ENCODE data around the gene STN1. TPM values are rescaled to one million over a fixed set of nuclear protein-coding genes. Genes with fewer than 3 reads are reported as not detected.

Gene STN1
- total and polyA plus RNA-seq, 2 of the 8 experiments (the other 6 are each of a cell fraction or from before 2014, with no cell fraction given), result 10.1 to 12.4 TPM

DNA sequence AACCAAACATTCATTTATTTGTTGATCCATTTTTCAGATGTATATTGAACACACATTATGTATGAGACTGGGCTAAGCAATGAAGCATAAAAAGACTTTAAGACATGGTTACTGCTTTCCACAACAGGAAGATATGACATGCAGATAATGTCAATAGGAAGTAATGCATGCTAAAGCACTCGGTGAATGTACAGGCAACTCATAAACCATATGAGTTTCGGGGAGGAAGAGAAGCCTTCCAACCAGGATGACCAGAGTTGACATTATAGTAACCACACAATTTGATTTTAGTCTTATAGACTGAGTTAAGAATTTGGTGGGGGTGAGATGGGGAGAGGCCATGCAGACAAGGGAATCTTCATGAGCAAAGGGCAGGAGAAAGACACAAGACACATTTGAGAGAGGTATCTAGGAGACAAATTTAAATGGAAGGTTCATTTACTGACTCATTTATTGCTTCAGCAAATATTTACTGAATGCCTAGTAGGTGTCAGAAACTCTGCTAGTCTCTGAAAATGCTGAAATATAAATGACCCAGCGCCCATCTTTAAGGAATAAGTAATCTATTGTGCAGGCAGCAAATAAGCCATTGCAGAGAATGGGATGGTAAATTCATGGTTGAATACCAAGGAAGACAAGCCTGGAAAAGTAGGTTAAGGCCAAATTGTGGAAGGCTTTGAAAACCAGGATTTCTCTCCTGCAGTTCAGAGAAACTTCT, 30.0 kb upstream of the STN1 start:
- Histone ChIP-seq H2BK12ac (ENCODE audit: low read depth, low read length) (no peak overlapping the region), H3K23me2 (ENCODE audit: low read depth, low read length) (no peaks in the 10 kb centered on the region), H3K27me3 (replicated peaks in 1 of 4; ENCODE audit: control insufficient read depth in 3 of 4, extremely low read depth in 1 of 4, insufficient read depth in 3 of 4, low read length in 3 of 4) (no peaks in the 10 kb centered on the region), H3K9me3 (ENCODE audit: insufficient read depth in 2 of 2, low read depth in 1 of 2, low read length in 1 of 2) (no peaks in the 10 kb centered on the region), H2BK5ac (ENCODE audit: low read depth, low read length) (no peak overlapping the region), H3K56ac (replicated peaks; ENCODE audit: insufficient read length, low read depth, low read length) (no peak overlapping the region), H4K5ac (ENCODE audit: insufficient read length, low read depth, low read length) (no peak overlapping the region), H3K4me2 (ENCODE audit: insufficient read depth in 1 of 2, low read depth in 2 of 2, low read length in 2 of 2) (no peak overlapping the region), H2AFZ (ENCODE audit: low read length) (no peak overlapping the region), H2BK15ac (ENCODE audit: low read length) (no peak overlapping the region), H3K4me1 (replicated peaks in 1 of 4; ENCODE audit: control insufficient read depth in 3 of 4, insufficient read depth in 4 of 4, low read length in 3 of 4) (no peaks in the 10 kb centered on the region), H3K14ac (ENCODE audit: insufficient read length) (no peak overlapping the region), H3K23ac (ENCODE audit: insufficient read length) (no peak overlapping the region), H3K9ac (replicated peaks in 1 of 4; ENCODE audit: extremely low read depth in 1 of 4, low read depth in 3 of 4, low read length in 3 of 4) (no peak overlapping the region), H2AK5ac (ENCODE audit: low read depth, low read length) (no peak overlapping the region), H3K36me3 (ENCODE audit: control insufficient read depth in 2 of 4, insufficient read depth in 4 of 4, low read length in 3 of 4) (no peaks in the 10 kb centered on the region), H3K4me3 (ENCODE audit: extremely low read depth in 1 of 4, insufficient read depth in 2 of 4, low read depth in 3 of 4, low read length in 4 of 4) (no peak overlapping the region), H4K8ac (ENCODE audit: extremely low read depth, insufficient read depth, low read length) (no peak overlapping the region), H4K20me1 (replicated peaks in 1 of 2; ENCODE audit: control insufficient read depth in 1 of 2, insufficient read depth in 2 of 2, low read length in 2 of 2) (no peaks in the 10 kb centered on the region), H3K18ac (ENCODE audit: extremely low read depth, low read length) (no peak overlapping the region), H3K4ac (replicated peaks; ENCODE audit: insufficient read length, low read depth, low read length) (no peak overlapping the region), H3K27ac (ENCODE audit: low read depth, low read length) (no peak overlapping the region), H2BK20ac (ENCODE audit: low read length) (no peak overlapping the region), H3K79me2 (ENCODE audit: control insufficient read depth in 1 of 2, insufficient read depth in 2 of 2, low read length in 2 of 2) (no peaks in the 10 kb centered on the region), H3K79me1 (ENCODE audit: low read depth, low read length) (no peaks in the 10 kb centered on the region), H4K91ac (replicated peaks; ENCODE audit: insufficient read length, low read length) (no peak overlapping the region), H2BK120ac (replicated peaks; ENCODE audit: low read depth, low read length) (no peak overlapping the region)
- no peak for DNase-seq (ENCODE audit: low read depth in 1 of 2, low spot score in 2 of 2)
- CTCF ChIA-PET (ENCODE audit: partially characterized antibody), result no interaction called here
- POLR2A ChIA-PET (ENCODE audit: partially characterized antibody), result no interaction called here
- WGBS, 2 experiments (ENCODE audit: extremely low coverage in 1 of 2, insufficient coverage in 1 of 2, insufficient read length in 1 of 2, insufficient replicate concordance in 2 of 2, low coverage in 1 of 2, low lambda C conversion rate in 2 of 2, missing lambda C conversion rate in 1 of 2), result 90% methylated on average over 3 of the region's 3 CpGs; no CpG with 5 or more reads in 1 of the 2 experiments
- FAIRE-seq, result no peak
- no peak for TF ChIP-seq TCF12 (IDR thresholded peaks at IDR 0.05; ENCODE audit: low read depth, low read length)
- TF ChIP-seq, protein P1, sequence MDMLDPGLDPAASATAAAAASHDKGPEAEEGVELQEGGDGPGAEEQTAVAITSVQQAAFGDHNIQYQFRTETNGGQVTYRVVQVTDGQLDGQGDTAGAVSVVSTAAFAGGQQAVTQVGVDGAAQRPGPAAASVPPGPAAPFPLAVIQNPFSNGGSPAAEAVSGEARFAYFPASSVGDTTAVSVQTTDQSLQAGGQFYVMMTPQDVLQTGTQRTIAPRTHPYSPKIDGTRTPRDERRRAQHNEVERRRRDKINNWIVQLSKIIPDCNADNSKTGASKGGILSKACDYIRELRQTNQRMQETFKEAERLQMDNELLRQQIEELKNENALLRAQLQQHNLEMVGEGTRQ (IDR thresholded peaks at IDR 0.05; ENCODE audit: low read length), result no peak
- no peak for TF ChIP-seq JUND (IDR thresholded peaks at IDR 0.05; ENCODE audit: low read length)
- TF ChIP-seq RXRA (IDR thresholded peaks at IDR 0.05; ENCODE audit: insufficient read depth, low read depth, low read length), result no peak
- TF ChIP-seq, protein P2, sequence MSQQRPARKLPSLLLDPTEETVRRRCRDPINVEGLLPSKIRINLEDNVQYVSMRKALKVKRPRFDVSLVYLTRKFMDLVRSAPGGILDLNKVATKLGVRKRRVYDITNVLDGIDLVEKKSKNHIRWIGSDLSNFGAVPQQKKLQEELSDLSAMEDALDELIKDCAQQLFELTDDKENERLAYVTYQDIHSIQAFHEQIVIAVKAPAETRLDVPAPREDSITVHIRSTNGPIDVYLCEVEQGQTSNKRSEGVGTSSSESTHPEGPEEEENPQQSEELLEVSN (IDR thresholded peaks at IDR 0.05), result no peak
- TF ChIP-seq, protein P3, sequence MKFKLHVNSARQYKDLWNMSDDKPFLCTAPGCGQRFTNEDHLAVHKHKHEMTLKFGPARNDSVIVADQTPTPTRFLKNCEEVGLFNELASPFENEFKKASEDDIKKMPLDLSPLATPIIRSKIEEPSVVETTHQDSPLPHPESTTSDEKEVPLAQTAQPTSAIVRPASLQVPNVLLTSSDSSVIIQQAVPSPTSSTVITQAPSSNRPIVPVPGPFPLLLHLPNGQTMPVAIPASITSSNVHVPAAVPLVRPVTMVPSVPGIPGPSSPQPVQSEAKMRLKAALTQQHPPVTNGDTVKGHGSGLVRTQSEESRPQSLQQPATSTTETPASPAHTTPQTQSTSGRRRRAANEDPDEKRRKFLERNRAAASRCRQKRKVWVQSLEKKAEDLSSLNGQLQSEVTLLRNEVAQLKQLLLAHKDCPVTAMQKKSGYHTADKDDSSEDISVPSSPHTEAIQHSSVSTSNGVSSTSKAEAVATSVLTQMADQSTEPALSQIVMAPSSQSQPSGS (IDR thresholded peaks at IDR 0.05; ENCODE audit: low read length), result no peak
- TF ChIP-seq SAP30 (IDR thresholded peaks at IDR 0.05; ENCODE audit: insufficient read depth, insufficient replicate concordance, low read length), result no peak
- TF ChIP-seq RBBP5 (IDR thresholded peaks at IDR 0.05; ENCODE audit: borderline replicate concordance, low read depth, low read length), result no peak

Measured in H1 (cell line).